Fibroblast of mammary gland (primary cell): ENCODE measurements around the gene CRISPLD2.

Source experiments
- DNase-seq: peaks from one replicate; pipeline ENCODE4 v3.0.0-alpha.2; 2010; ENCODE audit warnings: low read depth
- H3K4me3 ChIP-seq: 2 replicates; pipeline ENCODE4 v1.5.1; 2011; ENCODE audit warnings: low read depth, mild to moderate bottlenecking, low read length, moderate library complexity; ENCODE audit not compliant: control insufficient read depth
- TF ChIP-seq, protein P1 (sequence below): conservative IDR thresholded peaks from 2 replicates; pipeline ENCODE4 v1.5.1; 2011; ENCODE audit warnings: low read depth, low read length, inconsistent platforms; ENCODE audit not compliant: control insufficient read depth, insufficient read depth

Gene CRISPLD2

DNA sequence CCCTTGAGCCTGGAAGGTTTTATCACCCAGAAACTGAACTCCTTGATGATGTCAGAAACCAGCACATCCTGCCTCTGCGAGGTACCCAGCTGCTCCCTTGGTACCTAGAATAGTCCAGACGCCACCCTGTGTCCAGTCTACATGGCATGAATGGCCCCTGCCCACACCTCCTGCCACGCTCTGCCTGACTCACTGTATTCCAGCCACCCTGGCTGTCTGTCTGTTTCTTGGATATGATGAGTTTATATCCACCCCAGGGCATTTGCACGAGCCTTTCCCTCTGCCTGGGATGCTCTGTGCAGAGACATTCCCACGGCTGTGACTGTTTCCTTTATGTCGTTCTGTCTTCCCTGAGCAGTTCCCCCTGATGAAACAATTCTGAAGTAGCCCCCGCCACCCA, 68.7 kb downstream of the CRISPLD2 start:
- H3K4me3 ChIP-seq: no peak overlapping the region
- DNase-seq: no peak
- TF ChIP-seq, protein P1, sequence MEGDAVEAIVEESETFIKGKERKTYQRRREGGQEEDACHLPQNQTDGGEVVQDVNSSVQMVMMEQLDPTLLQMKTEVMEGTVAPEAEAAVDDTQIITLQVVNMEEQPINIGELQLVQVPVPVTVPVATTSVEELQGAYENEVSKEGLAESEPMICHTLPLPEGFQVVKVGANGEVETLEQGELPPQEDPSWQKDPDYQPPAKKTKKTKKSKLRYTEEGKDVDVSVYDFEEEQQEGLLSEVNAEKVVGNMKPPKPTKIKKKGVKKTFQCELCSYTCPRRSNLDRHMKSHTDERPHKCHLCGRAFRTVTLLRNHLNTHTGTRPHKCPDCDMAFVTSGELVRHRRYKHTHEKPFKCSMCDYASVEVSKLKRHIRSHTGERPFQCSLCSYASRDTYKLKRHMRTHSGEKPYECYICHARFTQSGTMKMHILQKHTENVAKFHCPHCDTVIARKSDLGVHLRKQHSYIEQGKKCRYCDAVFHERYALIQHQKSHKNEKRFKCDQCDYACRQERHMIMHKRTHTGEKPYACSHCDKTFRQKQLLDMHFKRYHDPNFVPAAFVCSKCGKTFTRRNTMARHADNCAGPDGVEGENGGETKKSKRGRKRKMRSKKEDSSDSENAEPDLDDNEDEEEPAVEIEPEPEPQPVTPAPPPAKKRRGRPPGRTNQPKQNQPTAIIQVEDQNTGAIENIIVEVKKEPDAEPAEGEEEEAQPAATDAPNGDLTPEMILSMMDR: no peak

DNA sequence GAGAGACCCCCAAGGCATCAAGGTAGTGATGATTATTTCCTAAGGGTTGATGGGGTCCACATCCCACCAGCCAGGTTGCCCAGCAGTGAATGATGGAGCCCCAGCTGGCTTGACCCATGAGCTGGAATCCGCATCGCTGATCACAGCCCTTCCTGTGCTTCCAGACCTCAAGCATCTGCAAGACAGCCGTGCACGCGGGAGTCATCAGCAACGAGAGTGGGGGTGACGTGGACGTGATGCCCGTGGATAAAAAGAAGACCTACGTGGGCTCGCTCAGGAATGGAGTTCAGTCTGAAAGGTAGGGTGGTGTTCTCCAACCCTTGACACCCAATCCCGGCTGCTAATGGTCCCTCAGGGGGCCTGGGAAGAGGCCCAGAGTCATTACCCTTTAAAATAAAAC, 69.3 kb downstream of the CRISPLD2 start:
- no peak overlapping the region for H3K4me3 ChIP-seq
- TF ChIP-seq, protein P1: no peak
- no peak for DNase-seq

DNA sequence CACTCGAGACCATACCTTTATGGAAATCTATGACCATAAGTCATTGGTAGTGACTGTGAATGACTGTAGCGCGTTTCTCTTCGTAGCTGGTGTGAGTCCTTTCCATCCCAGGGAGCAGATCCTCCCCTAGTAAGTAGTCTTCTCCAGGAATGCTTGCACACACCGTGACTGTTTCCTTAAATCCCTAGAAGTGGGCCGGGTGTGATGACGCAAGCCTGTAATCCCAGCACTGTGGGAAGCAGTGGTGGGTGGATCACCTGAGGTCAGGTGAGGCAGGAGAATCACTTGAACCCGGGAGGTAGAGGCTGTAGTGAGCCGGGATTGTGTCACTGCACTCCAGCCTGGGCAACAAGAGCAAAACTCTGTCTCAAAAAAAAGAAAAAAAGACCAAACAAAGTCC, 70.6 kb downstream of the CRISPLD2 start:
- TF ChIP-seq, protein P1: no peak
- no peak overlapping the region for H3K4me3 ChIP-seq
- DNase-seq: no peak

DNA sequence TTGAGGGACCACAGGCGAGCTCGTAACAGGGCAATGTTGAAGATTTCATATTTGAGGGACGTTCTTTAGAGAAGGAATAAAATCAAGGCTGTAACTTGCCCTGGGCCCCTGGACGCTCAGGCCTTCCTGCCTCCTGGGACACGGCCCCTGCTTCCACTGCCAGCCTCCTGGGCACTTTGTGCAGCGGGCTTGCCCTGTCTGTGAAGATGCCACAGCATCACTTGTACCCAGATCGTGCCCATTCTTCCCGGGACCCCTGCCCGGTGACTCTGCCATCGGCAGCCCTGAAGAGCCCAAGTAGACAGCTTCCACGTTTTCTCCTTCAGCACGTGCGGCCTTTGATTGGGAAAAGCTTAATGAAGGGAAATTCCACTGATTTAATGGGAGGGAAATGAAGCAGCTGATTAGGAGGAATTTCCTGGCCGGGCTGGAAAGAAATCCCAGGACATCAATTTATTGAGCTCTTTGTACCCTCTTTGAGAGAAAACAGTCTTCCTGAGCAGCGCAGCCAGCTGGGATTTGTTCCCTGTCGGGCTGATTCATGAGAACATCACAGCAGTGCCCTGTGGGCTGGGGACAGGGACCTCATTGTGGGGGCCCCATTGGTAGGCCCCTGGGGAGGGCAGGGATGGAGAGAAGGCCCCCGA, 71.5 kb downstream of the CRISPLD2 start:
- H3K4me3 ChIP-seq: no peak overlapping the region
- DNase-seq: no peak
- TF ChIP-seq, protein P1: no peak

DNA sequence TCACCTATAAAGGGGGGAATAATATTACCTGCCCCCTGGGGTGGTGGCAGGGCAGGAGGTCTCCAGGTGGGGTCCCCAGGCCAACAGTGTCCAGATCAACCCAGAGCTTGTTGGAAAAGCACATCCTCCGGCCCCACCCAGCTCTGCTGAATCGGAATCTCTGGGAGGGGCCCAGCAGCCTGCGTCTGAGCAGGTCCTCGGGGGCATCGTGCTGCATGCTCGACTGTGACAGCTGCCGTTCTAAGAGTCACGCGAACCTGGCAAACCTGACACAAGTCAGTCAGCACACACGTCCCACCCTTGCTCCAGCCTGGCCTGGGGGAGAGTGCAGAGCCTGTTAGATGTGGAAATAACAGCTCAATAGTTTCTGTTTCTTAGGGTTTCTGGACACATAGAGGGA, 72.3 kb downstream of the CRISPLD2 start:
- no peak overlapping the region for H3K4me3 ChIP-seq
- TF ChIP-seq, protein P1: no peak
- DNase-seq: no peak

DNA sequence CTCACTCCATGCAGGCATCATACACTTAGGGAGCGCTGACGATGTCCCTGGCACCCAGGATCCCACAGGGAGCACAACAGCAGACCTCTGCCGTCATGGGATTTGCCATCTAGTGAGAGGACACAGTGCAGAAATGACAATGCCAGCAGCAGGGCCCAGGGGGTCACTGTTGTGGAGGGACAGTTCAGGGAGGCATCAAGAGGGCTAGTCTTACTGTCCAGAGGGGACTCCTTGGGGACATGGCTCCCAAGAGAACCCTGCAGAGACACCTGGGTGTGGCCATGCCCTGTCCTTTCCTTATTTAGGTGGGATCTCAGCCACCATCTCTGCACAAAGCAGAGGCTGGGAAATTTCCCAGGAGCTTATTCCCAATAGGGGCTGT, 73.7 kb downstream of the CRISPLD2 start:
- H3K4me3 ChIP-seq: no peak overlapping the region
- DNase-seq: no peak
- TF ChIP-seq, protein P1: no peak
